ENCODE measurements around the gene THSD4.

DNA sequence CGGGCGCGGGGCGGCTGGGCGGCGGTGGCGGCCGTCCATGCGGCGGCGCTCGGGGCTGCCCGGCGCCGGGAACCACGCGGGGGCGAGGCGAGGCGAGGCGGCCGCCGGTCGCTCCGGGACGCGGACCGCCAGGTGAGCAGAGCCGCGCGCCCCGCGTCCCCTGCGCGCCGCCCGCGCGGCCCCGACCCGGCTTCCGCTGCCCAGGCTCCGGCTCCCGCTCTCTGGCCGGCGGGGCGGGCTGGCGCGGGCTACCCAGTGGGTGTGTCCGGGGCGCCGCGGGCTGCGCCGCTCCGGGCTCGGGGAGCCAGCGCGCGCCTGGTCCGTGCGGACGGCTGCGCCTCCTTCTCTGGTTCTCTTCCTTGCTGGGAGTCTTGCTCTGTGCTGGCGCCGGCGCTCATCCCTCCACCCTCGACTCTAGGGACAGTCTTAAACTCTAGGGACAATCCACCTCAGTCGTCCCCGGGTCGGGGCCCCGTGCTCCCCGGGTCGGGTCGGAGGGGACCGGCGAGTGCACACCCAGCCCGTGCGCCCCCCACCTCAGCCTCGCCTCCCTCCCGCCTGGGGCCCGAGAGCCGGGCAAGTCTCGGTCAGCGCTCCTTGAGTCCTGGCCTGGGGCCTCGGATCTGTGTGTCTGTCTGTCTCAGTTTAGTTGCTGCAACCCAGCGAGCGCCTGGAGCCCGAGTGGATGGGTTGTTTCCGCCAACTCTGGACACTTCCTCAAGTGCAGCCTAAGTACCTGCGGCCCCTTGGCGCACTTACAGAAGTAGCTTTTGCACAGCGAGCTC is 488 bp downstream of the THSD4 start:
- TF ChIP-seq, protein P1, sequence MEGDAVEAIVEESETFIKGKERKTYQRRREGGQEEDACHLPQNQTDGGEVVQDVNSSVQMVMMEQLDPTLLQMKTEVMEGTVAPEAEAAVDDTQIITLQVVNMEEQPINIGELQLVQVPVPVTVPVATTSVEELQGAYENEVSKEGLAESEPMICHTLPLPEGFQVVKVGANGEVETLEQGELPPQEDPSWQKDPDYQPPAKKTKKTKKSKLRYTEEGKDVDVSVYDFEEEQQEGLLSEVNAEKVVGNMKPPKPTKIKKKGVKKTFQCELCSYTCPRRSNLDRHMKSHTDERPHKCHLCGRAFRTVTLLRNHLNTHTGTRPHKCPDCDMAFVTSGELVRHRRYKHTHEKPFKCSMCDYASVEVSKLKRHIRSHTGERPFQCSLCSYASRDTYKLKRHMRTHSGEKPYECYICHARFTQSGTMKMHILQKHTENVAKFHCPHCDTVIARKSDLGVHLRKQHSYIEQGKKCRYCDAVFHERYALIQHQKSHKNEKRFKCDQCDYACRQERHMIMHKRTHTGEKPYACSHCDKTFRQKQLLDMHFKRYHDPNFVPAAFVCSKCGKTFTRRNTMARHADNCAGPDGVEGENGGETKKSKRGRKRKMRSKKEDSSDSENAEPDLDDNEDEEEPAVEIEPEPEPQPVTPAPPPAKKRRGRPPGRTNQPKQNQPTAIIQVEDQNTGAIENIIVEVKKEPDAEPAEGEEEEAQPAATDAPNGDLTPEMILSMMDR (IDR thresholded peaks at IDR 0.05): no peak
- TF ChIP-seq POLR2A (IDR thresholded peaks at IDR 0.05) (no peak), EP300 (IDR thresholded peaks at IDR 0.05) (no peak), POLR2AphosphoS5 (IDR thresholded peaks at IDR 0.05) (no peak)

All from sigmoid colon (tissue), 4 donors.